Glutamatergic neuron (in vitro differentiated cells): ENCODE measurements around the gene PLEKHA7. TPM values are rescaled to one million over a fixed set of nuclear protein-coding genes. Genes with fewer than 3 reads are reported as not detected.

Source experiments
- DNase-seq: peaks from one replicate; pipeline ENCODE4 v3.0.0; 2022
- H3K27ac Mint-ChIP-seq: one replicate; pipeline ENCODE4 v1.8.0; 2020; ENCODE audit warnings: mild to moderate bottlenecking, mixed read lengths, inconsistent platforms; ENCODE audit not compliant: unreplicated experiment
- H3K27me3 Mint-ChIP-seq: one replicate; pipeline ENCODE4 v1.8.0; 2020; ENCODE audit warnings: mild to moderate bottlenecking, moderate library complexity, mixed read lengths, inconsistent platforms; ENCODE audit not compliant: unreplicated experiment
- H3K36me3 Mint-ChIP-seq: one replicate; pipeline ENCODE4 v1.8.0; 2020; ENCODE audit warnings: mild to moderate bottlenecking, mixed read lengths, inconsistent platforms; ENCODE audit not compliant: unreplicated experiment
- H3K4me1 Mint-ChIP-seq: one replicate; pipeline ENCODE4 v1.8.0; 2020; ENCODE audit warnings: mild to moderate bottlenecking, low read depth, mixed read lengths, inconsistent platforms; ENCODE audit not compliant: unreplicated experiment
- H3K4me3 Mint-ChIP-seq: one replicate; pipeline ENCODE4 v1.8.0; 2020; ENCODE audit warnings: mild to moderate bottlenecking, mixed read lengths, inconsistent platforms; ENCODE audit not compliant: unreplicated experiment
- H3K9me3 Mint-ChIP-seq: one replicate; pipeline ENCODE4 v1.8.0; 2020; ENCODE audit warnings: mild to moderate bottlenecking, moderate library complexity, mixed read lengths, inconsistent platforms; ENCODE audit not compliant: unreplicated experiment
- total RNA-seq: library from RNA; stranded (reverse); fragmentation: NEBNext Ultra II Directional; extraction: Animal tissue kit (Norgen Biotek cat#: 25700); gene quantifications from one replicate; pipeline ENCODE4 v1.2.1, GENCODE V29; 2021; ENCODE audit not compliant: unreplicated experiment
- TF ChIP-seq, protein P1 (sequence below): fragments of 200-600 bp; sonication (generic); IDR thresholded peaks from one replicate; pipeline ENCODE4 v1.5.0; 2021; ENCODE audit not compliant: partially characterized antibody, unreplicated experiment

The PLEKHA7 gene
- total RNA-seq, 1 donor from 2014 or later: 5.7 TPM

DNA sequence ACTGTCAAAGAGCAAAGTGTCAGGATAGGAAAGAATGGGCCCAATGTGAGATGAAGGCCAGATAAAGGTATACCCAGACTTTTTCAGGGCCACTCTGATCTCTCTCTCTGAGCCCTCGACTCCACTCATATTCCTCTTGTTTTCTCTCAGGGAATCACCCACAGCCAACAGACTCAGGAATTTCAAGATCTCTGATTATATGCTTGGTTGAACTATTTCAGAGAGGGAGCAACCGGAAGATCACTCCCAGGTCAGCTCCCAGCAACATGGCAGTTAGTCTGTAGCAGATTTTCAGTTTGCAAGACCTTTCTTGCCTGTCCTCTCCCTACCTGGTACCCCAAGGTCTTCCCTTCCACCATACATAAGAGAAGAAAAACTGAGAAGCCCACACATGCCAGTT lies 173.3 kb downstream of the PLEKHA7 start:
- TF ChIP-seq, protein P1, sequence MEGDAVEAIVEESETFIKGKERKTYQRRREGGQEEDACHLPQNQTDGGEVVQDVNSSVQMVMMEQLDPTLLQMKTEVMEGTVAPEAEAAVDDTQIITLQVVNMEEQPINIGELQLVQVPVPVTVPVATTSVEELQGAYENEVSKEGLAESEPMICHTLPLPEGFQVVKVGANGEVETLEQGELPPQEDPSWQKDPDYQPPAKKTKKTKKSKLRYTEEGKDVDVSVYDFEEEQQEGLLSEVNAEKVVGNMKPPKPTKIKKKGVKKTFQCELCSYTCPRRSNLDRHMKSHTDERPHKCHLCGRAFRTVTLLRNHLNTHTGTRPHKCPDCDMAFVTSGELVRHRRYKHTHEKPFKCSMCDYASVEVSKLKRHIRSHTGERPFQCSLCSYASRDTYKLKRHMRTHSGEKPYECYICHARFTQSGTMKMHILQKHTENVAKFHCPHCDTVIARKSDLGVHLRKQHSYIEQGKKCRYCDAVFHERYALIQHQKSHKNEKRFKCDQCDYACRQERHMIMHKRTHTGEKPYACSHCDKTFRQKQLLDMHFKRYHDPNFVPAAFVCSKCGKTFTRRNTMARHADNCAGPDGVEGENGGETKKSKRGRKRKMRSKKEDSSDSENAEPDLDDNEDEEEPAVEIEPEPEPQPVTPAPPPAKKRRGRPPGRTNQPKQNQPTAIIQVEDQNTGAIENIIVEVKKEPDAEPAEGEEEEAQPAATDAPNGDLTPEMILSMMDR: no peak
- H3K4me1 Mint-ChIP-seq: no peaks in the 10 kb centered on the region
- H3K27me3 Mint-ChIP-seq: peaks cover 4% of the 10 kb centered on the region
- H3K36me3 Mint-ChIP-seq: no peaks in the 10 kb centered on the region
- no peak overlapping the region for H3K27ac Mint-ChIP-seq
- no peak overlapping the region for H3K4me3 Mint-ChIP-seq
- no peak for DNase-seq
- peaks cover 1% of the 10 kb centered on the region for H3K9me3 Mint-ChIP-seq

DNA sequence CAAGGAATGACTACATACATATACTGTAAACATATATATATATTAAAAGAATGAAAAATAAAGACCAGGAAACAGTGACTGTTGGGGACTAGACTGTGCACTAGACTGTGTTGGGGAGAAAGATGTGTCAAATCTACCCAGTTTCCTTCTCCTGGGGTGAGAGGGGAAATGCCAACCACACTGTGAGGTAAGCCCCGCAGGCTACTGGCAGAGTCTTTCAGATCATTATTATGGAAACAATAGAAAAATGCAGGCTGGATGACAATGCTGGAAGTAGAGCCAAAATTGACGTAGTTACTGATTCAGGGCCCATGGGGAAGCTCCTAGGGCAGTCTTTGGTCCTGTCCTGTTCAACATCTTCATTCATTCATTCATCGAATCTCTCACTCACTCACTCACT lies 174.4 kb downstream of the PLEKHA7 start:
- TF ChIP-seq, protein P1: no peak
- Mint-ChIP-seq H3K4me1 (no peaks in the 10 kb centered on the region), H3K27me3 (peaks cover 4% of the 10 kb centered on the region), H3K36me3 (no peaks in the 10 kb centered on the region), H3K27ac (no peak overlapping the region), H3K4me3 (no peak overlapping the region), H3K9me3 (peaks cover 1% of the 10 kb centered on the region)
- no peak for DNase-seq

DNA sequence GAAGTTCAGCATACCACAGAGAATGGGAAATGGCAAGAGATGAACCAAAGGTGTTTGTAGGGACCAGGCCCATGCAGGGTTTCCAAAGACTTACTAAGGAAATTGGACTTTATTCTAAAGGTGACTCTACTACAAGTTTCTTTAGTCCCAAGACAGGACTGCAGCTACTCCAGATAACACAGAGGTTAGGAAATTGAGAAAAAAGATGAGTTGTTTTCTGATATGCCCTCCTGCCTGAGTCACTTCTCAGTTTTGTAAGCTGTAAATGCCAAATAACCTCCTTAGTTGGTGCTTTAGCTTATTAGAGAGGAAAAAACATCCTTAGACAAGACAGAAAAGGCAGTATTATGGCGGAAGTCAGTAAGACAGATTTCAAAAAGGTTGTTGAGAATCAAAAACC lies 179.8 kb downstream of the PLEKHA7 start:
- Mint-ChIP-seq H3K27ac (no peak overlapping the region), H3K4me1 (no peaks in the 10 kb centered on the region), H3K4me3 (no peak overlapping the region), H3K36me3 (no peaks in the 10 kb centered on the region), H3K9me3 (peaks cover 1% of the 10 kb centered on the region), H3K27me3 (no peaks in the 10 kb centered on the region)
- no peak for DNase-seq
- TF ChIP-seq, protein P1: no peak

DNA sequence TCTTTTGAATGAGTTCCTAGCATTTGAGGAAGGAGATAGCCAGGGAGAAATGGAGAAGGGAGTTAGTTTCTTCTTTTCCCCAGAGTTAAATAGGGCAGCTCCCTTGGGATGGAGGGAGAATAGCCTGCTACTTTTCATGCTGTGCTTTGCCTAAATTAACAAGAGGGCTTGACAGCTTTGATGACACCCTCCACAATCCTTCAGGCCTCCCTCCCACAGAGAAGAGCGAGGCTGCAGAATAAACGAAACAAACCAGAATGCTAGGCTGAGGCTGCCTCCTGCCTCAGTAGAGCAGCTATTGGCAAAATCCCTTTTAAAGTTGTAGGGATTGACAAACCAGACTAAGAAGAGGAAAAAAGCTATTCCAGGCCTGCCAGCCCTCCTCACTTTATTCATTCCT lies 181.2 kb downstream of the PLEKHA7 start:
- Mint-ChIP-seq H3K36me3 (no peaks in the 10 kb centered on the region), H3K4me1 (no peaks in the 10 kb centered on the region), H3K27me3 (no peaks in the 10 kb centered on the region), H3K9me3 (peaks cover 1% of the 10 kb centered on the region), H3K27ac (no peak overlapping the region), H3K4me3 (no peak overlapping the region)
- DNase-seq: no peak
- TF ChIP-seq, protein P1: no peak

DNA sequence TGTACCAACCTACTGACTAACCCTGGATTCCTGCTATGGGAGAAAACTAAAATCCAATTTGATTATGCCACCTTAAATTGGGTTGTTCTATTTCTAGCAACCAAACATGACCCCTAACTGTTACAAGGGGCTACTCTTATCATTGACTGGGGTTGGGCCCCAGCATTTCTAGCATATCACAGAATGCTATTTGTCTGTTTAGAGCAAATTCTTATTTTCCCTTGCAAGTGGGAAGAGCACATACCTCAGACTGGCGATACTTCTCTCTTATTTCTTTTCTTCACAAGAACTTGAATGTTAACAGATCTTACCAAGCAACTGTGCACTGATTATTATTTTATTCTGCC lies 182.0 kb downstream of the PLEKHA7 start:
- TF ChIP-seq, protein P1: no peak
- no peak for DNase-seq
- H3K27ac Mint-ChIP-seq: no peak overlapping the region
- H3K36me3 Mint-ChIP-seq: no peaks in the 10 kb centered on the region
- H3K27me3 Mint-ChIP-seq: no peaks in the 10 kb centered on the region
- H3K9me3 Mint-ChIP-seq: peaks cover 1% of the 10 kb centered on the region
- H3K4me1 Mint-ChIP-seq: no peaks in the 10 kb centered on the region
- no peak overlapping the region for H3K4me3 Mint-ChIP-seq
